CD4-positive, alpha-beta T cell treated with Interleukin-2 at 100 ng/mL for 4 hours (primary cell): Measurements from ENCODE around the gene GALNT13.
"Not testable (repeated sequence)": the region's sequence is repeated elsewhere in the genome, so short reads cannot be mapped to it uniquely, and the experiment has no call there.

Experiments
- DNase-seq: peaks from one replicate; pipeline ENCODE4 v3.0.0-alpha.2; 2020; ENCODE audit warnings: low spot score

The GALNT13 gene

GRCh38 chr2:154425994-154426393 lies 554.3 kb downstream of the GALNT13 start:
- no peak for DNase-seq

GRCh38 chr2:154427453-154427852 lies 555.7 kb downstream of the GALNT13 start:
- no peak for DNase-seq

GRCh38 chr2:154428022-154428421 lies 556.3 kb downstream of the GALNT13 start:
- DNase-seq, result no peak

GRCh38 chr2:154433010-154433409 lies 561.3 kb downstream of the GALNT13 start:
- no peak for DNase-seq

- no peak for DNase-seq
Measured at GRCh38 chr2:154437104-154437503, 565.4 kb downstream of the GALNT13 start.

- no peak for DNase-seq
Measured at GRCh38 chr2:154439156-154439555, 567.4 kb downstream of the GALNT13 start.

GRCh38 chr2:154443919-154444318 lies 572.2 kb downstream of the GALNT13 start:
- DNase-seq, result no peak

GRCh38 chr2:154446324-154446723 lies 574.6 kb downstream of the GALNT13 start:
- no peak for DNase-seq

GRCh38 chr2:154447727-154448418 lies 576.2 kb downstream of the GALNT13 start:
- no peak for DNase-seq

GRCh38 chr2:154449951-154450658 lies 578.4 kb downstream of the GALNT13 start:
- no peak for DNase-seq

- DNase-seq, result no peak
Measured at GRCh38 chr2:154452471-154452870, 580.7 kb downstream of the GALNT13 start.

- no peak for DNase-seq
Measured at GRCh38 chr2:154452906-154453493, 581.3 kb downstream of the GALNT13 start.

GRCh38 chr2:154455166-154455565 lies 583.4 kb downstream of the GALNT13 start:
- no peak for DNase-seq

- DNase-seq, result no peak
Measured at GRCh38 chr2:154455866-154456265, 584.1 kb downstream of the GALNT13 start.

- no peak for DNase-seq
Measured at GRCh38 chr2:154457286-154457685, 585.6 kb downstream of the GALNT13 start.

GRCh38 chr2:154459286-154459685 lies 587.6 kb downstream of the GALNT13 start:
- no peak for DNase-seq

- DNase-seq, result no peak
Measured at GRCh38 chr2:154462634-154463033, 590.9 kb downstream of the GALNT13 start.

GRCh38 chr2:154466226-154466625 lies 594.5 kb downstream of the GALNT13 start:
- DNase-seq, result no peak

- no peak for DNase-seq
Measured at GRCh38 chr2:154470376-154470775, 598.7 kb downstream of the GALNT13 start.

GRCh38 chr2:154471492-154471891 lies 599.8 kb downstream of the GALNT13 start:
- not testable (repeated sequence) for DNase-seq

GRCh38 chr2:154477319-154477718 lies 605.6 kb downstream of the GALNT13 start:
- no peak for DNase-seq

GRCh38 chr2:154480521-154480920 lies 608.8 kb downstream of the GALNT13 start:
- no peak for DNase-seq

- DNase-seq, result no peak
Measured at GRCh38 chr2:154481336-154481735, 609.6 kb downstream of the GALNT13 start.
